GM12873 (cell line): ENCODE results near the gene C19orf67.

Source experiments
- TF ChIP-seq, protein P1 (sequence below): IDR thresholded peaks from 2 replicates; pipeline ENCODE4 v1.5.1; 2012; ENCODE audit warnings: low read depth, mild to moderate bottlenecking, moderate library complexity, low read length, control low read depth; ENCODE audit not compliant: insufficient read depth; ENCODE audit errors: missing control alignments

The C19orf67 gene

DNA sequence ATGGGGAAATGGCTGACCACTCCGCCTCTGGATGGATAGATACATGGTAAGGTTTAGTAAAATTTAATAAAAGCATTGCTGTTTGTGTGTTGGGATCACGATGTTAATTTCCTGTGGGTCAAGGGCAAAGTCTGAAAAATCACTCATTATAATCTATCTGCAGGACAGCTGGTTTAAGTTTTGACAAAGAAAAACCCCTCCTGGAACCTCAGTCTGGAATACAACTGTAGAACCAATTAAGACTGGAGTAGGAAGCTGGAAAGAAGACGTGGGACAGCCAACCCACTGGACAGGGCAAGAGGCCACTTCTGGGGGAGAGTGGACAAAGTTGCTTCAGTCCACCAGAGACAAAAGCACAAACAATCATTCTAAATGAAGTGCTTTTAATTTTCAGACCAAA lies 33.6 kb upstream of the C19orf67 start:
- TF ChIP-seq, protein P1, sequence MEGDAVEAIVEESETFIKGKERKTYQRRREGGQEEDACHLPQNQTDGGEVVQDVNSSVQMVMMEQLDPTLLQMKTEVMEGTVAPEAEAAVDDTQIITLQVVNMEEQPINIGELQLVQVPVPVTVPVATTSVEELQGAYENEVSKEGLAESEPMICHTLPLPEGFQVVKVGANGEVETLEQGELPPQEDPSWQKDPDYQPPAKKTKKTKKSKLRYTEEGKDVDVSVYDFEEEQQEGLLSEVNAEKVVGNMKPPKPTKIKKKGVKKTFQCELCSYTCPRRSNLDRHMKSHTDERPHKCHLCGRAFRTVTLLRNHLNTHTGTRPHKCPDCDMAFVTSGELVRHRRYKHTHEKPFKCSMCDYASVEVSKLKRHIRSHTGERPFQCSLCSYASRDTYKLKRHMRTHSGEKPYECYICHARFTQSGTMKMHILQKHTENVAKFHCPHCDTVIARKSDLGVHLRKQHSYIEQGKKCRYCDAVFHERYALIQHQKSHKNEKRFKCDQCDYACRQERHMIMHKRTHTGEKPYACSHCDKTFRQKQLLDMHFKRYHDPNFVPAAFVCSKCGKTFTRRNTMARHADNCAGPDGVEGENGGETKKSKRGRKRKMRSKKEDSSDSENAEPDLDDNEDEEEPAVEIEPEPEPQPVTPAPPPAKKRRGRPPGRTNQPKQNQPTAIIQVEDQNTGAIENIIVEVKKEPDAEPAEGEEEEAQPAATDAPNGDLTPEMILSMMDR, result no peak

DNA sequence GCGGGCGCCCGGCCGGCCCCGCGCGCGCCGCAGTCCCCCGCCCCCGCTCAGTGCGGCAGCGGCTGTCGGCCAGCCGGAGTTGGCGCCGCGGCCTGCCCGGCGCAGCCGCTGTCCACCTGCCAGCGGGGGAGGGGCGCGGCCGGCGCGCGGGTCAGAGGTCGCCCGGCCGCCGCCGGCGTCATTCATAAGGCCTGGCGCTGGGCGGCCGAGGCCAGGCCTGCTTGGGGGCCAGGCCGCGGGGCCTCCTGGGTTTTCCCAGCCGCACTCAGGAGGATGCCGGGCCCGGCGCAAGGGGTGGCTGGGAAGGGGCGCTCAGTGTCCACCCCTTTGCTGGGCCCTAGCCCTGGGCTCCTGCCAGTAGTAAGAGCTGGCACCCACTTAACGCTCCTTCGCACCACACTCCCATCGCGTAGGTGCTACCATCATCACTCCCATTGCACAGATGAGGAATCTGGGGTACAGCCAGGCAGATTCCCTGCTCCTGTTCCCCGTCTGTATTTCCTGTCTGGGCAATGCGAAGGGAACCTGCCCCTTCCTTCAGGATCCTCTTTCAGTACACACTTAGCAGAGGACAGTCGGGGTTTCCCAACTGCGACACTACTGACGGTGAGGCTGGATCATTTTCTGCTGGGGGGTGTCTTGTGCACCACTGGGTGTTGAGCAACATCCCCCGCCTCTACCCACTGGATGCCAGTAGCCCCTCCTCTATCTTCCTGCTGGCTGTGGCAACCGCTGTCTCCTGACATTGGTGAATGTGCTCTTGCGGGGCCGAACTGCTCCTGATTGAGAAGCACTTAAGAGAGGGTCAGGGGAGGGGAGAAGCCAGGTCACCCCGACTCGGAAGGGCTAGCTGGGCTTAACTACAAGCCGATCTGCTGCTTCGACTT lies 32.8 kb upstream of the C19orf67 start:
- TF ChIP-seq, protein P1, result no peak

DNA sequence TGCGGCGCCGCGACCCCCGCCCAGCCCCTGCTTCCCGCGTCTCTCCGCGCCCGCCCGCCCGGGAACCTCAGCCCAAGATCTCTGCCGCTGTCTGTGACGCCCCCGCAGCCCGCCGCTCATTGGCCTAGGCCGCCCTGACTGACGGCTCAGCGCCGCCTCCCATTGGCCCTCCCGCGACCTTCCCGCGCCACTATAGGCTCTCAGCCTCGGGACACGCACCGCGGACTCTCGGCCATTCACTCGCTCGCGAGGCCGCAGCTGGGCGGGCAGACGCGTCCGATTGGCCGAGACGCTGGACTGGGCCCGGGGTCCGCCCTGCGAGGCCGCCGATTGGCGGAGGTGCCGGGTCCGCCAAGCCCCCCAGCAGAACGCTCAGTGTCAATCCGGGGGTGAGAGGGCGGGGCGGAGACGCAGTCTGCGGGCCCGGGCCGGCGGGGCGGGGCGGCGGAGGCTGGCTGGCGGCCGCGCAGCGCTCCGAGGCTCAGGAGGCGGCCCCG lies 32.1 kb upstream of the C19orf67 start, which contains the start of gene PRKACA:
Gene PRKACA (minus strand): TSS at position 95 of the 497 bp plus-strand sequence. CDS start 215 bp downstream, outside the sequence.
- TF ChIP-seq, protein P1, result no peak

DNA sequence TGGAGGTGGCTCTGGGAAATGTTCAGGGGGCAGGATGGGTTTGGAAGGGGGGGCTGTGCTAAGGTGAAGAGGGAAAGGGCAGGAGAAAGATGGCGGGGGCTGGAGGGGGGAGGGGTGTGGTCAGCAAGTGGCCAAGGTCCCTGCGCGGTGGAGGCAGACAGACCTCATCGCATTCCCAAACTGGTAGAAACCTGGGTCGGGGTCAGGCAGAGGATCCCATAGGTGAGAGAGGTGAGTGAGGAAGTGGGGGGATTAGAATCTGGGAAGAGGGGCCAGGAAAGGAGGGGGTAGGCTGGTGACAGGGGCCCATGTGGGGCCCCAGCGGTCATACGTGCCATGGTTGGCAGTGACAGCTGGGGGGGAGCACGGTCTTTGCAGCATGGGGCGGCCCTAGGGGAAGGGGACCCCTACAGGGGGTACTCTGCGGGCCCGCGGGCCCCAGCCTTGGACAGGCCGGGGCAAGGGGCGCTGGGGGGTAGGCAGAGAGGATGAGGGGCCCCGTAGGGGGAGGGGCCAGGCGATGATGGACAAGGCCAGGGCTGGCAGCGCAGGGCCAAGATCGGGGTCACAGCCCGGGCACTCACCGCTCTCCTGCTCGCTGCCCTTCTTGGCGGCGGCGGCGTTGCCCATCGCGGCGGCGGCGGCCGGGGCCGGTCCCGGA lies 31.5 kb upstream of the C19orf67 start:
- TF ChIP-seq, protein P1, result no peak

DNA sequence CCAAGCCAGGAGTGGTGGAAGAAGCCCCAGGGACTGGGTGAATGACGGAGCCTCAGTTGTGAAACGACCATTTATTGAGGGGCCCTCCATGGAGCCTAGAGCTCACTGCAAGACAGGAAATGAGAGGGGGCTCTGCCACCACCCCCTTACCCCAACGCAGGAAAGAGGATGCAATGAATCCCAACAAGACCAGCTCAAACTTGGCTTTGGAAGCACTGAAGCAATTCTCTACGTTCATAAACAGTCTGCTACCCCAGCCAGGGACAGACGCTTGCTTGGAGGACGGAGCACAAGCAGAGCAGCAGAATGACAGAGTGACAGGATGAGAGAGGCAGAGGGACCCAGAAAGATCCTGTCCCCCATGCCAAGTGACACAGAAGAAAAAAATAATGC lies 30.9 kb upstream of the C19orf67 start:
- TF ChIP-seq, protein P1, result no peak

DNA sequence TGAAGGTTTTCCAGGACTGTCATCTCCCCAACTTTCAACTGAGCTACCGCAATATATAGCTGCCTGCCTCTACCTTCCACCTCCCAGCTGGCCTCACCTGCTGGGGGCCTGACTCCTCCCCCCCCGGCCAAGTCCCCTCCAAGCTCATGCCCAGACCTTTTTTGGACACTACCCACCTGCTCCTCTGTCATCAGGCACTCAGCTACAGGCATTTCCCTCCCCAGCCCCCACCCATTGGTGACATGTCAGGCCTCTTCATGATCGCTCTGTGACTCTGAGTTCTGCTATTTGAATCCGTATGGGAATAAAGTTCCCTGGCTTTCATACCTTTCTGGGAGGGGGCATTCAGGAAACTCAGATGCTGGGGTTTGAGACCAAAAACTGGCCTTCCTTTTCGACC lies 30.2 kb upstream of the C19orf67 start:
- TF ChIP-seq, protein P1, result no peak

DNA sequence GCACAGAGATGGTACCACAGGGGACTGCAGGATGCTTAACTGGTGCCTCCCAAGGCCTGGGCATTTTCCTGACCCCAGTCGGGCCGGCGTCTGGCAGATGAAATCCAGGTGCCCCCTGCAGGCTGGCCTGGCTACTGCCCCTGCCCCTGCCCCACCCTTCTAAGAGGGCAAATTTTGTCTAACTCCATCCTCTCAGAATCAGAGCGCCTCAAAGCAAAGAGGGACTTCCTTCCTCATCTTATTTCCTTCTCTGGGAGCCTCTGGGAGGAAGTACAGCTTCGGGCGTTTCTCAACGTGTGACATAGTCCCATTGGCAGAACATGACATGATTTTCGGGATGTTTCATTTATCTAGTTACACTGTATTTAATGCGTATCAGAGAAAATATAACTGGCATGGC lies 29.3 kb upstream of the C19orf67 start:
- TF ChIP-seq, protein P1, result peak; percentile 62
